Neural crest cell (in vitro differentiated cells): ENCODE data around the gene COL5A2. TPM values are rescaled to one million over a fixed set of nuclear protein-coding genes. Genes with fewer than 3 reads are reported as not detected.

Experiments
- DNase-seq: peaks from one replicate; pipeline ENCODE4 v3.0.0; 2021; ENCODE audit warnings: low read depth, mixed read lengths, low spot score
- H3K27ac Mint-ChIP-seq: one replicate; pipeline ENCODE4 v1.8.0; 2021; ENCODE audit warnings: mild to moderate bottlenecking, mixed read lengths; ENCODE audit not compliant: unreplicated experiment
- H3K27me3 Mint-ChIP-seq: 2 replicates; pipeline ENCODE4 v1.8.0; 2021; ENCODE audit warnings: low read depth, mild to moderate bottlenecking, mixed read lengths
- H3K36me3 Mint-ChIP-seq: 2 replicates; pipeline ENCODE4 v1.8.0; 2021; ENCODE audit warnings: low read depth, mild to moderate bottlenecking, mixed read lengths
- H3K4me1 Mint-ChIP-seq: 2 replicates; pipeline ENCODE4 v1.8.0; 2021; ENCODE audit warnings: mixed read lengths
- H3K4me3 Mint-ChIP-seq: one replicate; pipeline ENCODE4 v1.8.0; 2021; ENCODE audit warnings: mild to moderate bottlenecking, mixed read lengths
- H3K9me3 Mint-ChIP-seq: 2 replicates; pipeline ENCODE4 v1.8.0; 2021; ENCODE audit warnings: mixed read lengths
- total RNA-seq: library from RNA; stranded (reverse); gene quantifications from 2 replicates; pipeline ENCODE4 v1.2.1, GENCODE V29; 2021
- TF ChIP-seq, protein P1 (sequence below): fragments of 200-600 bp; sonication (generic); conservative IDR thresholded peaks from 2 replicates; pipeline ENCODE4 v1.5.0; 2021; ENCODE audit warnings: antibody characterized with exemption, mild to moderate bottlenecking

The COL5A2 gene
- total RNA-seq, 1 donor from 2014 or later, result 62.6 TPM

DNA sequence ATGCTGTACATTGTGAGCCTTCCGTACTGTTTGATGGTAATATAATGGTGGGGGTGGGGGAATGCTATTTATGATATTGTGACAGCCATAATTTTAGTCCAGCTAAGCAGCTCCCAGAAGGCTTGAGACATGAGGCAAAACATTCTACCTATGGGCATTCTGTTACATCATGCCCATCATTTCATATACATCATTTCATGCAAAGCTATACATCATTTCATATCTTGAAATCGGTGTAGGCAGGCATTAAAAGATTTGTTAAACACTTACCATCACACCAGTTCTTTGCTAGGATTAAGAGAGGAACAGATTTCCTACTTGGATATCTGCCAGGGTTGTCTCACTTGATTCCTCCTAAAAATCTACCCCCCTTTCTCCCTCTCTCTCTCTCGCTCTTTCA lies 84.5 kb downstream of the COL5A2 start:
- no peaks in the 10 kb centered on the region for H3K9me3 Mint-ChIP-seq
- peak overlapping the region; percentile 75 for H3K27ac Mint-ChIP-seq
- DNase-seq, result no peak
- H3K36me3 Mint-ChIP-seq, result peaks cover 7% of the 10 kb centered on the region
- no peaks in the 10 kb centered on the region for H3K4me1 Mint-ChIP-seq
- TF ChIP-seq, protein P1, sequence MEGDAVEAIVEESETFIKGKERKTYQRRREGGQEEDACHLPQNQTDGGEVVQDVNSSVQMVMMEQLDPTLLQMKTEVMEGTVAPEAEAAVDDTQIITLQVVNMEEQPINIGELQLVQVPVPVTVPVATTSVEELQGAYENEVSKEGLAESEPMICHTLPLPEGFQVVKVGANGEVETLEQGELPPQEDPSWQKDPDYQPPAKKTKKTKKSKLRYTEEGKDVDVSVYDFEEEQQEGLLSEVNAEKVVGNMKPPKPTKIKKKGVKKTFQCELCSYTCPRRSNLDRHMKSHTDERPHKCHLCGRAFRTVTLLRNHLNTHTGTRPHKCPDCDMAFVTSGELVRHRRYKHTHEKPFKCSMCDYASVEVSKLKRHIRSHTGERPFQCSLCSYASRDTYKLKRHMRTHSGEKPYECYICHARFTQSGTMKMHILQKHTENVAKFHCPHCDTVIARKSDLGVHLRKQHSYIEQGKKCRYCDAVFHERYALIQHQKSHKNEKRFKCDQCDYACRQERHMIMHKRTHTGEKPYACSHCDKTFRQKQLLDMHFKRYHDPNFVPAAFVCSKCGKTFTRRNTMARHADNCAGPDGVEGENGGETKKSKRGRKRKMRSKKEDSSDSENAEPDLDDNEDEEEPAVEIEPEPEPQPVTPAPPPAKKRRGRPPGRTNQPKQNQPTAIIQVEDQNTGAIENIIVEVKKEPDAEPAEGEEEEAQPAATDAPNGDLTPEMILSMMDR, result no peak
- H3K4me3 Mint-ChIP-seq, result no peak overlapping the region
- H3K27me3 Mint-ChIP-seq, result no peaks in the 10 kb centered on the region

DNA sequence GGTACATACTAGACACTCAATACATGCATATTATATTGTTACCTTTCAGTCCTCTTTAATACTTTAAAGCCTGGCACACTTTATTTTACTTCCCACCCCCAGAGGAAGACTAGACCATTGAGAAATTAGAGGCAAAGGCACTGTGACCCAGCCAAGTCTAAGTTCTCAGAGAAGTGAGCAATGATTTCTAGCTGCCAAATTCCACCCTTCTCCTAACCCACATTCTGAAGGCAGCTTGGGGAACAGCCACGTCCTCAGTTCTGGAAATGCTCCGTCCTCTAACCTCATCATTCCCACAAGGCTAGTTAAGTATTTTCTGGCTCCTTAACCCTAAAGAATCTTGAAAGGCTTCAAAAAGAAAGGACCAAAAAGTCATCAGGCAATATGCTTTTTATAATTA lies 86.6 kb downstream of the COL5A2 start:
- no peak for DNase-seq
- no peaks in the 10 kb centered on the region for H3K9me3 Mint-ChIP-seq
- H3K27ac Mint-ChIP-seq, result peak overlapping the region; percentile 58
- H3K4me3 Mint-ChIP-seq, result no peak overlapping the region
- peaks cover 15% of the 10 kb centered on the region for H3K36me3 Mint-ChIP-seq
- no peaks in the 10 kb centered on the region for H3K27me3 Mint-ChIP-seq
- H3K4me1 Mint-ChIP-seq, result no peaks in the 10 kb centered on the region
- TF ChIP-seq, protein P1, result no peak

DNA sequence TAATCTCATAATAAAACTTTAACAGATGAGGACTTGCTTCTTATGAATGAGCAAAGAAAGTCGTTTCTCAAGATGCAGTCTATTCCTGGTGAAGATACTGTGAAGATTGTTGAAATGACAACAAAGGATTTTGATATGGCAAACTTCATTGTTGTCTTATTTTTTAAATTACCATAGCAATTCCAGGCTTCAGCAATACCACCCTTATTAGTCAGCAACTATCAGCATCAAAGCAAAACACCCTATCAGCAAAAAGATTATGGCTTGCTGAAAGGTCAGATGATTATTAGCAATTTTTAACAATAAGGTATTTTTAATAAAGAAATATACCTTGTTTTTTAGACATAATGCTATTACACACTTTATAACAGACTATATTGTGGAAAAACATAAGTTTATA lies 88.3 kb downstream of the COL5A2 start:
- TF ChIP-seq, protein P1, result no peak
- no peaks in the 10 kb centered on the region for H3K27me3 Mint-ChIP-seq
- no peak for DNase-seq
- H3K36me3 Mint-ChIP-seq, result peaks cover 19% of the 10 kb centered on the region
- no peak overlapping the region for H3K27ac Mint-ChIP-seq
- H3K9me3 Mint-ChIP-seq, result peaks cover 3% of the 10 kb centered on the region
- H3K4me1 Mint-ChIP-seq, result no peaks in the 10 kb centered on the region
- no peak overlapping the region for H3K4me3 Mint-ChIP-seq

DNA sequence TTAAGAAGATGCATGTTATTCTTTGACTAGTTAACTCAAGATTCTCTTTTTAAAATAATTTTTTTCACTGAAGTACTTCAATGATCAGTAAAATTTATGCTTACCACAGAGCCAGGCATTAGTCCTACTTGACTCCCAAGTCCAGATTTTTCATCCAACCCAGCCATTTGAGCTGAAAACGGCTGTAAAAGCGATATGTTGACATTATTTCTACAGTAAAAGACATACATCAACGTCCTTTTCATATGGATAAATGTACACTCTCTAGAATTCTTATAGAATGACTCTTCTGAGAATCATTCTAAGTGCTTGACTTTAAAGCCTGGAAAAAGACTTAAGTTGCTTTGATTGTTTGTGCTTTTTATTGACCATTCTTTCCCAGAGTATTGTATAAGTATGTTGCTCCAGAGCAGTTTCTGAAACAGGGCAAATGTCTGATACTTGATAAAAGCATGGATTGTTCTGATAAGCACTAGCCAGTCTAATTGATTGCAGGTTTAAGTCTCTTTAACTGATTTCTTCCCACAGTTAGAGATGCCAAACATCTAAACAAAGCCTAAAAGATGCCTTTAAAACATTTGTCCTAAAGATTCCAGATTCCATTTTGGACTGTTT lies 90.9 kb downstream of the COL5A2 start:
- TF ChIP-seq, protein P1, result no peak
- H3K4me1 Mint-ChIP-seq, result no peaks in the 10 kb centered on the region
- peaks cover 3% of the 10 kb centered on the region for H3K9me3 Mint-ChIP-seq
- no peak overlapping the region for H3K4me3 Mint-ChIP-seq
- no peaks in the 10 kb centered on the region for H3K27me3 Mint-ChIP-seq
- H3K27ac Mint-ChIP-seq, result no peak overlapping the region
- peaks cover 16% of the 10 kb centered on the region for H3K36me3 Mint-ChIP-seq
- DNase-seq, result no peak

DNA sequence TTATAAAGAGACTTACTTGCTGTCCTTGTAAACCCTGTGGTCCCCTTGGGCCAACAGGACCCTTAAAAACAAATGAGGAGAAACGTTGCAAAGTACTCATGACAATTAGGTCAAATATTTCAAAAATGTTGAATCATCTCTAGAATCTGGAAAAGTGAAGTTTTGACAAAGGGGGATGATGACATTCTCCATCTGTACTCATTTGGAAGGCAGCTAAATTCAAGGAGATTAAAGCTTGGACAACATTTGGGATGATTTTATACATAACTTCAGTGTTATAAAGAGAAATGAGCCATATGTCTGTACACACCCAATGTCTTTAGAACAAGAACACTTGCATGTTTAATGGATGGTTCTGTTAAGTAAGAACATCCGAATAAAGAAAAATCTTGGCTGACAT lies 92.9 kb downstream of the COL5A2 start:
- TF ChIP-seq, protein P1, result no peak

More for the DNA sequence above, 92.9 kb downstream of the COL5A2 start:
- Mint-ChIP-seq H3K36me3 (peaks cover 18% of the 10 kb centered on the region), H3K4me1 (no peaks in the 10 kb centered on the region), H3K4me3 (no peak overlapping the region), H3K27ac (no peak overlapping the region), H3K9me3 (peaks cover 3% of the 10 kb centered on the region), H3K27me3 (no peaks in the 10 kb centered on the region)
- DNase-seq, result no peak
